Erythroblast (primary cell): ENCODE data around the gene IL1RAPL2.

Experiments used
- GATA1 ChIP-seq: IDR thresholded peaks from 2 replicates; pipeline ENCODE4 v1.6.1; 2011; ENCODE audit warnings: low read depth, mild to moderate bottlenecking, control low read depth, low read length, moderate library complexity
- POLR2A ChIP-seq: IDR thresholded peaks from 2 replicates; pipeline ENCODE4 v1.6.1; 2011; ENCODE audit warnings: mild to moderate bottlenecking, low read length

GRCh38 chrX:104863466-104863865, 297.5 kb downstream of the IL1RAPL2 start:
- TF ChIP-seq POLR2A = no peak
- TF ChIP-seq GATA1 = no peak
